GM19035 (cell line): Measurements from ENCODE around the gene ERO1B.

Experiments
- ATAC-seq: cut with Tn5 transposase; IDR thresholded peaks from one replicate; pipeline ENCODE4 v1.9.1; 2021; ENCODE audit not compliant: unreplicated experiment

ERO1B gene

DNA sequence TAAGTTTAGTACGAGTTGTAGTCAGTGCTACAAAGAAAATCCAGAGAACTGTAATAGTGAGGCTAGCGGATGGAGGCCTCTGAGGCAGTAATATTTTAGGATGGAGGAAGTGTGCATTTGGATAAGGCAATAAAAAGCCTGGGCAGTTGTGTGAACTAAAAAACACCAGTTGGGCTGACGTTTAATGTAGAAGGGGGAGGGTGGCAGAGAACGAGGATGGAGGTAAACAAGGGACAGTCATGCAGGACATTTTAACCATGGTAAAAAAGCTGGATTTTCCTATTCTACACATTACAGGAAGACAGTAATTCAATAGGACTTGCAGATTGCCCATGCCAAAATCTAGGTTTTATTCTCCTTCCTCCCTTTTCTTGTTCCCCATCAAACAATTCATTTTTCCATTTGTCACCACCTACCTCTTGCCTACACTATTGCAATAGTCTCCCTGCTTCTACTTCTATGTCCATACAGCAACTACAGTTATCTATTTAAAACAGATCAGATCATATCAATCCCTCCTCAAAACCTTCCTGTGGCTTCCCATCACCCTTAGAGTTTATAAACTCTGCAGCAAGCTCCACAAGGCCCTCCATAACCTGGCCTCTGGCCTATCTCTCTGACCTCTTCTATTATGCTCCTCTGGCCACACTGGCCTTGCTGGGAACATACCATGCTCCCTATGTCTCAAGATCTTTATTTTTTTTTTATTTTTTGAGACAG, 27.7 kb downstream of the ERO1B start:
- ATAC-seq = no peak

DNA sequence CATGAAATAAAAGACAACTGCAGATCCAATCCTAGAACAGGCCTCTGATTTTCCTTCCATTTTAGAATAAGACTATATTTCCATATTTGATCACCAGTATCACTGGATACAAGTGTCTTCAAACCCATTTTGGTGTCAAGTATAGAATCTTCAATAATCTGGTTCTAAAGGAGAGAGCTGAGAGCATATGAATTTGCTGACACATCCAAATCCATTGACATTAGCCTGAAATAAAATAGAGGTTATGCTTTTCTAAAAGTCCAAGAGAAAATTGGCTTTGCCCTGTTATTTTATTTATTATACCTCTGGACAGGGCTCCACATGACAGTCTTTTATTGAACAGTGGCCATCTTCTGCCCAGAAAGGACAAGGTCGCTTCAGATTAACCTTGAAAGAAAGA, 28.6 kb downstream of the ERO1B start:
- ATAC-seq = no peak

- ATAC-seq = no peak
Measured at GRCh38 chr1:236251587-236251986, 30.2 kb downstream of the ERO1B start.

- no peak for ATAC-seq
Measured at GRCh38 chr1:236247286-236247685, 34.5 kb downstream of the ERO1B start.

- no peak for ATAC-seq
Measured at GRCh38 chr1:236242568-236242967, 39.2 kb downstream of the ERO1B start.

- no peak for ATAC-seq
Measured at GRCh38 chr1:236240675-236241074, 41.1 kb downstream of the ERO1B start.

GRCh38 chr1:236239092-236239585, 42.6 kb downstream of the ERO1B start:
- ATAC-seq = no peak

DNA sequence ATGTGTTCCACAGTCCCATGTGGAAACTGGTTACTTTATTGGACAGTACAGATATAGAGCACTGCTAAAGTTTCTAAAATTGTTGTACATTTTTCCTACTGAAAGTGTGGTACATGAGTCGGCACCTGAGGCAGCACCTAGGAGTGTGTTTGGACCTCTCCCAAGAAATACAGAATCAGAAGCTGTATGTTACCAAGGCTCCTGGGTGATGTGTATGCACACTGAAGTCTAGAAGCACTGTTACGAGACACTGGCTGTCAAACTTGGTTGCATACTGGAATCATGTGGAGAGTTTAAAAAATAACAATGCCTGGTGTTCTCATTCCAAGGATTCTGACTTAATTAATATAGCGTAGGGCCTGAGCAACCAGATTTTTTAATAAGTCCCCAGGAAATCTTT, 46.6 kb downstream of the ERO1B start:
- ATAC-seq = no peak

GRCh38 chr1:236228411-236228810, 53.3 kb downstream of the ERO1B start:
- ATAC-seq = no peak

- no peak for ATAC-seq
Measured at GRCh38 chr1:236222632-236223031, 59.1 kb downstream of the ERO1B start.

DNA sequence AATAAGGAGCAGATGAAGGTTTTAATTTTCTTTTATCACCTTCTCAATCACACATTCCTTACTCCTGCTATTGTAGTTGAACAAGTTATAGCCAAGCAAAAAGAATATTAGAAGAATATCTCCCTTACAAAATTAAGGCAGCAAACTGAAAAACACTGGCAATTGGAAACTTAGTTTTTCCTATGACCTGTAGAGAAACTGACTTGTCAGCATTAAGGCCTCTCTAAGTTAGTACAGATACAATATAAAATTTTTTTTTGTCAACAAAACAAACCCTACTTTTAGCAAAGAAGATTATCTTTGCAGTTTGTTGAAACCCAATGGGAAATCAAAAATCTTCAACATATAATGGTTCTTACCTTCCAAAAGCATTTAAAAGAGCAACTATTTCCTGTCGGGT, 61.3 kb downstream of the ERO1B start:
- ATAC-seq = no peak

- ATAC-seq = no peak
Measured at GRCh38 chr1:236214761-236215160, 67.0 kb downstream of the ERO1B start.

DNA sequence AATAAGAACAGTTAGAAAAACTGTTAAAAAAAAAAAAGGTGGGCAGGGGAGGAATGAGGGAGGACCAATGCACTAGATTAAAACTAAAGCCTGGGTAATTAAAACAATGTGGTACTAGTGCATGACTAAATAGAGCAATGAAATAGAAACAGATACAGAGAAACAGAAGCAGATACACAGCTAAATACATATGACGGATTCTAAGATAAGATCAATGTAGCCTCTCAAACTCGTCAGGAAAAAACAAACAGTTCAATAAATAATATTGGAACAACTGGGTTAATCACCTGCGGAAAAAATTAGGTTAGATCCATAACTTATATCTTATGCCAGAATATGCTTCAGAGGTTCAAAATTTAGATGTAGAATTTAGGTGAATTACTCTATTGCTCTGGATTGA, 68.2 kb downstream of the ERO1B start:
- ATAC-seq = no peak

GRCh38 chr1:236211815-236212214, 69.9 kb downstream of the ERO1B start:
- ATAC-seq = no peak

DNA sequence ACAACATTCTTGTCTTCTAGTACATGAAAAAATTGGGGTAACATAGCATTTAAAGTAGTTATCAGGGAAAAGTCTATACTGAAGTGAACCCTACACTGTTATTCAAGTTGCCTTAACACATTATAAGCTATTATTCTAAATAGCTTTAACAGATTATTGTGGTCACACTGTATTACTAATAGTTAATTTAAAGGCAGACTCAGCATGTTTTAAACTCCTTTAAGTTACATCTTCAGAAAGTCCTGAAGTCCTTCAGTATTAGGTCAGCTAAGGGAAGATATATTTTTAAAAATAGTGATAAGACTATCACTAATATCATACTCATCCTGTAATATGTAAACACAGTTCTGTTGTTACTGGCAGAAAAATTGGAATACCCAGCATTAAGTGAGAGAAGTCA, 72.0 kb downstream of the ERO1B start:
- ATAC-seq = no peak

- no peak for ATAC-seq
Measured at GRCh38 chr1:236209185-236209584, 72.6 kb downstream of the ERO1B start.

DNA sequence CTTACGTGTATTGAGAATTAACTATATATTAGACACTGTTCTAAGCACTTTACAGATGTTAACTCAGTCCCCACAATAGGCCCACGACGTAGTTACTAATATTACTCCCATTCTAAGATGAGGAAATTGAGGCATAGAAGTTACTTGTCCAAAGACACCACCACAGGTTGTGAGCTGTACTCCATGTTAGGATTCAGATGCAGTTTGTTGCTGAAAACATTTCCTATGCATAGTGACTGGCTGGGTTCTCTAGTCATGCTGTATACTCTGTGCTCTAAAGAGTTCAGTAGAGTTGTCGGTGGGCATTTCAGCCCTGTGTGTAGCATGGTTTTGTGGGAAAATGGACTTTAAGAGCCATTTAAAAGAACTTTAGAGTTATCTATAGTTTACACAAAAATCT, 74.2 kb downstream of the ERO1B start:
- ATAC-seq = no peak

DNA sequence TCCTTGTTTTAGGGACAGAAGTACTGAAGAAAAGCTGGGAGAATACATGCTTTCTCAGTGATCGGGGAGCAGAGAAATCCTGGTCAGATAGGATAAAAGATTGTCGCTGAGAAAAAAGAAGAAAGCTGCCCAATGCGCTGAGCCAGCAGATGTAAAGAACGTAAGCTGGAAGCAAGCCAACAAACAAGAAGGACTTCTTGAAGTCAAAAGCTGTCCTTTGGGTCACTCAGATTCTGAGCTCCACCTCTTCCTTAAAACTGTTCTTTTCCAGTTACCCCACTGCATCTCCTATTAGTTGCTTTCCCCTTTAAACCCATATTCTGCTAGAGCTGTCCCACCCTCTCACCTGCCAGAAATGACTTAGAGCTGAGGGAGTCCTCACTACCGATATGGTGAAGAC, 74.6 kb downstream of the ERO1B start:
- no peak for ATAC-seq

DNA sequence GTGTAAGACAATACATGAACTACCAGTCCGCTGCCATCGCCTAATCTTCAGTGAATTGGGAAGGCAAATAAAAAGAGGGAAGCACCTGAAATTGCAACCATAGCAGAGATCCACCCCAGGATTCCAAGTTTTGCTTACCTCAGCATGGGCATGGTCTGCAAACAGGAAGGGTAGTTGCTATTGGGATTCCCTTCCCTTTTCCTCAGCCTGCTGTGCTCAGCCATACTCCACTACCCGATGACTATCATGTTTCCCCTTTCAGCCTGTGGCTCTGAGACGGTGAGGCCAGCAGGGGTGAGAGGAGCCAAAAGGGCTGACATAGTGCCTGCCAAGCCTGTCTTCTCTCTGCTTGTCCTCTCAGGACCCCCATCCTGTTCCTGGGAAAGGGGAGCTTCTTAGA, 75.2 kb downstream of the ERO1B start:
- ATAC-seq = no peak

- ATAC-seq = no peak
Measured at GRCh38 chr1:236204656-236205055, 77.1 kb downstream of the ERO1B start.

GRCh38 chr1:236204039-236204438, 77.7 kb downstream of the ERO1B start:
- no peak for ATAC-seq

DNA sequence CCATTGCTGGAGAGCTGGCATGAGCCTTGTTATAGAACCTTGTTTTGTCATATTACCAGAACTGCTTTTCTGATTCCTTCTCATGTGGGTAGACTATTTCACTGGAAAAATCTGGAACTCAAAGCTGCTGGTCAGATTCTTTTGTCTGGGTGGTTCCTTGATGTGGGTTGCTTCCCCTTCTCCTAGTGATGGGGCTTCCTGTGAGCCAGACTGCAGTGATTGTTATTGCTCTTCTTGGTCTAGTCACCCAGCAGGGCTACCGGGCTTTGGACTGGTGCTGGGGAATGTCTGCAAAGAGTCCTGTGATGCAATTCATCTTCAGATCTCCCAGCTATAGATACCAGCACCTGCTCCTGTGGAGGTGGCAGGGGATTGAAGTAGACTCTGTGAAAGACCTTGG, 80.0 kb downstream of the ERO1B start:
- ATAC-seq = no peak

DNA sequence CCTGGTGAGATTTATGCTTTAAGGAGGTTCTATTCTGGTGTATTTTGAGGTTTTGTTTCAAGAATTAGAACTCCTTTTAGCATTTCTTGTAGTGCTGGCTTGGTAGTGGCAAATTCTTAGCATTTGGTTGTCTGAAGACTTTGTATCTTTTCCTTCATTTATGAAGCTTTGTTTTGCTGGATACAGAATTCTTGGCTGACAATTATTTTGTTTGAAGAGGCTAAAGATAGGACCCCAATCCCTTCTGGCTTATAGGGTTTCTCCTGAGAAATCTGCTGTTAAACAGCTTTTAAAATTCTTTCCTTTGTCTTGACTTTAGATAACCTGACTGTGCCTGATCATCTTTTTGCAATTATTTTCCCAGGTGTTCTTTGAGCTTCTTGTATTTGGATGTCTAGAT, 80.8 kb downstream of the ERO1B start:
- ATAC-seq = no peak
